Effector memory CD8-positive, alpha-beta T cell (primary cell): Measurements from ENCODE around the gene PCDHA7.
"Not testable (repeated sequence)": the region's sequence is repeated elsewhere in the genome, so short reads cannot be mapped to it uniquely, and the experiment has no call there.

Source experiments
- ATAC-seq: fragments of 150-1000 bp; cut with Tn5 transposase; replicated peaks from 2 replicates; pipeline ENCODE4 v1.10.0; 2021; ENCODE audit warnings: mild to moderate bottlenecking, moderate library complexity
- DNase-seq, 3 experiments: peaks; one replicate each; pipeline ENCODE4 v3.0.0; 2021
- H3K27ac Mint-ChIP-seq, 2 donors: one replicate each; pipeline ENCODE4 v1.8.0; 2022; ENCODE audit warnings: mild to moderate bottlenecking in 2 of 2, mixed read lengths in 2 of 2, moderate library complexity in 2 of 2
- H3K27me3 Mint-ChIP-seq, 2 donors: one replicate each; pipeline ENCODE4 v1.8.0; 2022; ENCODE audit warnings: mixed read lengths in 2 of 2
- H3K36me3 Mint-ChIP-seq: one replicate; pipeline ENCODE4 v1.8.0; 2022; ENCODE audit warnings: mild to moderate bottlenecking, moderate library complexity, mixed read lengths; ENCODE audit not compliant: insufficient read depth
- H3K4me1 Mint-ChIP-seq, 2 donors: one replicate each; pipeline ENCODE4 v1.8.0; 2022; ENCODE audit warnings: low read depth in 2 of 2, mixed read lengths in 2 of 2
- H3K4me3 Mint-ChIP-seq, 2 donors: one replicate each; pipeline ENCODE4 v1.8.0; 2022; ENCODE audit warnings: mild to moderate bottlenecking in 2 of 2, mixed read lengths in 2 of 2, moderate library complexity in 2 of 2
- H3K9me3 Mint-ChIP-seq, 2 donors: one replicate each; pipeline ENCODE4 v1.8.0; 2022; ENCODE audit warnings: mixed read lengths in 2 of 2

Gene PCDHA7

GRCh38 chr5:140829511-140830501 is 4.3 kb upstream of the PCDHA7 start:
- H3K4me3 Mint-ChIP-seq, H3K27ac Mint-ChIP-seq, H3K36me3 Mint-ChIP-seq, ATAC-seq, DNase-seq, H3K9me3 Mint-ChIP-seq, H3K4me1 Mint-ChIP-seq: not testable (repeated sequence)
- peaks cover 24 to 43% of the 10 kb centered on the region in 2 donors for H3K27me3 Mint-ChIP-seq

GRCh38 chr5:140834439-140835008 is 455 bp downstream of the PCDHA7 start:
- H3K27me3 Mint-ChIP-seq = peaks cover 16 to 28% of the 10 kb centered on the region in 2 donors
- H3K4me3 Mint-ChIP-seq, DNase-seq, H3K27ac Mint-ChIP-seq, H3K9me3 Mint-ChIP-seq, H3K36me3 Mint-ChIP-seq, H3K4me1 Mint-ChIP-seq, ATAC-seq: not testable (repeated sequence)

GRCh38 chr5:140835622-140836510 is 1.8 kb downstream of the PCDHA7 start:
- no peaks in the 10 kb centered on the region for H3K9me3 Mint-ChIP-seq
- DNase-seq (no peak), ATAC-seq (no peak)
- no peak overlapping the region for H3K4me3 Mint-ChIP-seq
- no peaks in the 10 kb centered on the region for H3K36me3 Mint-ChIP-seq
- H3K27me3 Mint-ChIP-seq = peaks cover 24 to 30% of the 10 kb centered on the region in 2 donors
- no peak overlapping the region for H3K27ac Mint-ChIP-seq
- H3K4me1 Mint-ChIP-seq = no peaks in the 10 kb centered on the region

- H3K9me3 Mint-ChIP-seq = no peaks in the 10 kb centered on the region
These were observed 7.2 kb downstream of the PCDHA7 start, which contains the start of gene PCDHA8 for GRCh38 chr5:140840978-140841962. TSS of gene PCDHA8 (plus strand) at chr5:140841187. CDS start at chr5:140841322, 135 bp downstream.

GRCh38 chr5:140842798-140843733 is 9.0 kb downstream of the PCDHA7 start:
- no peaks in the 10 kb centered on the region for H3K4me1 Mint-ChIP-seq
- H3K27me3 Mint-ChIP-seq = peaks cover 23 to 32% of the 10 kb centered on the region in 2 donors

More at GRCh38 chr5:140840978-140841962, 7.2 kb downstream of the PCDHA7 start, which contains the start of gene PCDHA8:
- ATAC-seq = no peak
- DNase-seq = no peak
- no peaks in the 10 kb centered on the region for H3K36me3 Mint-ChIP-seq
- H3K4me3 Mint-ChIP-seq = no peak within 1 kb of the TSS
- no peaks in the 10 kb centered on the region for H3K4me1 Mint-ChIP-seq
- H3K27me3 Mint-ChIP-seq = peaks cover 14 to 15% of the 10 kb centered on the region in 2 donors
- H3K27ac Mint-ChIP-seq = no peak within 1 kb of the TSS

GRCh38 chr5:140848139-140849102 is 14.4 kb downstream of the PCDHA7 start, which contains the start of gene PCDHA9:
TSS of gene PCDHA9 (plus strand) at chr5:140848382. CDS start at chr5:140848496, 114 bp downstream.
- H3K27ac Mint-ChIP-seq, H3K9me3 Mint-ChIP-seq, H3K4me1 Mint-ChIP-seq, DNase-seq, H3K36me3 Mint-ChIP-seq, H3K4me3 Mint-ChIP-seq, ATAC-seq: not testable (repeated sequence)
- H3K27me3 Mint-ChIP-seq = peaks cover 14 to 37% of the 10 kb centered on the region in 2 donors

More at GRCh38 chr5:140842798-140843733, 9.0 kb downstream of the PCDHA7 start:
- Mint-ChIP-seq H3K4me3 (no peak overlapping the region), H3K9me3 (no peaks in the 10 kb centered on the region), H3K27ac (no peak overlapping the region), H3K36me3 (no peaks in the 10 kb centered on the region)
- DNase-seq = no peak
- ATAC-seq = no peak

GRCh38 chr5:140849831-140850634 is 16.0 kb downstream of the PCDHA7 start:
- DNase-seq, ATAC-seq, H3K4me1 Mint-ChIP-seq, H3K36me3 Mint-ChIP-seq, H3K4me3 Mint-ChIP-seq, H3K27ac Mint-ChIP-seq, H3K9me3 Mint-ChIP-seq: not testable (repeated sequence)
- peaks cover 14 to 39% of the 10 kb centered on the region in 2 donors for H3K27me3 Mint-ChIP-seq

- peaks cover 5 to 14% of the 10 kb centered on the region in 2 donors for H3K27me3 Mint-ChIP-seq
- no peak within 1 kb of the TSS for H3K27ac Mint-ChIP-seq
- ATAC-seq (no peak), DNase-seq (no peak)
- no peak within 1 kb of the TSS for H3K4me3 Mint-ChIP-seq
- no peaks in the 10 kb centered on the region for H3K36me3 Mint-ChIP-seq
- peaks cover 6 to 7% of the 10 kb centered on the region in 2 donors for H3K9me3 Mint-ChIP-seq
- H3K4me1 Mint-ChIP-seq = no peaks in the 10 kb centered on the region
These were observed 22.0 kb downstream of the PCDHA7 start, which contains the start of gene PCDHA10 for GRCh38 chr5:140855772-140856674. TSS of gene PCDHA10 (plus strand) at chr5:140855897. CDS start at chr5:140856049, 152 bp downstream.
